HepG2 (cell line): ENCODE data around the gene ITGAX. TPM values are rescaled to one million over a fixed set of nuclear protein-coding genes. Genes with fewer than 3 reads are reported as not detected.

ENCODE experiments used
- ETV6 ChIP-seq: sonication (generic); formaldehyde crosslinking; conservative IDR thresholded peaks from 2 replicates; pipeline ENCODE4 v1.4.0; 2020; ENCODE audit warnings: missing genetic modification reagents
- HNF4G ChIP-seq, 2 experiments: sonication (generic) in 1 of 2; formaldehyde crosslinking in 1 of 2; IDR thresholded peaks; 2 replicates each; pipeline versions ENCODE4 v1.4.0 to v1.6.1; 2011 to 2020; ENCODE audit warnings: borderline replicate concordance in 2 of 2, low read depth in 2 of 2, mild to moderate bottlenecking in 2 of 2, low read length in 1 of 2, missing genetic modification reagents in 1 of 2, moderate library complexity in 1 of 2
- NKX3-1 ChIP-seq: sonication (generic); formaldehyde crosslinking; IDR thresholded peaks from 2 replicates; pipeline ENCODE4 v1.5.0; 2020; ENCODE audit warnings: missing genetic modification reagents
- PRMT3 ChIP-seq: sonication (generic); formaldehyde crosslinking; IDR thresholded peaks from 2 replicates; pipeline ENCODE4 v1.8.1; 2022; ENCODE audit warnings: low read depth, mild to moderate bottlenecking, moderate library complexity, missing genetic modification reagents, borderline replicate concordance
- RCOR2 ChIP-seq: IDR thresholded peaks from 2 replicates; pipeline ENCODE4 v1.6.1; 2016; ENCODE audit warnings: missing biosample characterization, missing genetic modification reagents
- TRIM24 ChIP-seq: sonication (generic); formaldehyde crosslinking; IDR thresholded peaks from 2 replicates; pipeline ENCODE4 v1.8.0; 2022; ENCODE audit warnings: mild to moderate bottlenecking, missing genetic modification reagents
- ZBTB20 ChIP-seq: sonication (generic); formaldehyde crosslinking; IDR thresholded peaks from 2 replicates; pipeline ENCODE4 v1.8.1; 2023; ENCODE audit warnings: missing genetic modification reagents, low read depth, mild to moderate bottlenecking, borderline replicate concordance
- ZBTB38 ChIP-seq: sonication (generic); formaldehyde crosslinking; IDR thresholded peaks from 2 replicates; pipeline ENCODE4 v1.5.1; 2020; ENCODE audit warnings: mild to moderate bottlenecking, missing genetic modification reagents
- ZFAT ChIP-seq: sonication (generic); formaldehyde crosslinking; conservative IDR thresholded peaks from 2 replicates; pipeline ENCODE4 v1.8.1; 2023; ENCODE audit warnings: missing genetic modification reagents, inconsistent platforms
- ZNF564 ChIP-seq: sonication (generic); formaldehyde crosslinking; IDR thresholded peaks from 2 replicates; pipeline ENCODE4 v1.8.1; 2023; ENCODE audit warnings: mild to moderate bottlenecking, missing genetic modification reagents
- polyA plus RNA-seq, 8 experiments: library from polyadenylated mRNA; depleted of rRNA in 3 of 8; stranded (reverse) in 7 of 8; unstranded in 1 of 8; fragments of >200 nt; fragmentation: Illumina TruSeq in 4 of 8; extraction: Trizol in 4 of 8; gene quantifications; 2 replicates each; pipeline versions ENCODE4 v1.2.1 to v1.2.3, GENCODE V29; 2011 to 2016; ENCODE audit warnings: low read depth in 4 of 8, missing spikeins in 1 of 8, mixed read lengths in 1 of 8; ENCODE audit not compliant: insufficient read depth in 1 of 8
- total RNA-seq, 5 experiments: library from RNA; depleted of rRNA; stranded (reverse); fragments of >200 nt; fragmentation: Illumina TruSeq; extraction: Trizol; gene quantifications; 2 replicates each; pipeline ENCODE4 v1.2.3, GENCODE V29; 2016; ENCODE audit warnings: low read depth in 1 of 5
- TF ChIP-seq, protein P1 (sequence below): sonication (generic); formaldehyde crosslinking; IDR thresholded peaks from 2 replicates; pipeline ENCODE4 v1.5.0; 2020; ENCODE audit warnings: mild to moderate bottlenecking, missing genetic modification reagents, borderline replicate concordance
- TF ChIP-seq, protein P2 (sequence below): sonication (generic); formaldehyde crosslinking; IDR thresholded peaks from 2 replicates; pipeline ENCODE4 v1.9.0; 2022; ENCODE audit warnings: missing genetic modification reagents, mild to moderate bottlenecking, borderline replicate concordance
- TF ChIP-seq, protein P3 (sequence below): sonication (generic); formaldehyde crosslinking; IDR thresholded peaks from 2 replicates; pipeline ENCODE4 v1.5.0; 2020; ENCODE audit warnings: mild to moderate bottlenecking, missing genetic modification reagents
- TF ChIP-seq, protein P4 (sequence below): IDR thresholded peaks from 2 replicates; pipeline ENCODE4 v1.6.1; 2016; ENCODE audit warnings: low read depth
- TF ChIP-seq, protein P5 (sequence below): sonication (generic); formaldehyde crosslinking; IDR thresholded peaks from 2 replicates; pipeline ENCODE4 v1.5.0; 2020; ENCODE audit warnings: mild to moderate bottlenecking, missing genetic modification reagents, borderline replicate concordance

ITGAX gene
- total and polyA plus RNA-seq, 2 of the 13 experiments (the other 11 are each of a cell fraction or from before 2014, with no cell fraction given) = 0.32 TPM; not detected in 1

DNA sequence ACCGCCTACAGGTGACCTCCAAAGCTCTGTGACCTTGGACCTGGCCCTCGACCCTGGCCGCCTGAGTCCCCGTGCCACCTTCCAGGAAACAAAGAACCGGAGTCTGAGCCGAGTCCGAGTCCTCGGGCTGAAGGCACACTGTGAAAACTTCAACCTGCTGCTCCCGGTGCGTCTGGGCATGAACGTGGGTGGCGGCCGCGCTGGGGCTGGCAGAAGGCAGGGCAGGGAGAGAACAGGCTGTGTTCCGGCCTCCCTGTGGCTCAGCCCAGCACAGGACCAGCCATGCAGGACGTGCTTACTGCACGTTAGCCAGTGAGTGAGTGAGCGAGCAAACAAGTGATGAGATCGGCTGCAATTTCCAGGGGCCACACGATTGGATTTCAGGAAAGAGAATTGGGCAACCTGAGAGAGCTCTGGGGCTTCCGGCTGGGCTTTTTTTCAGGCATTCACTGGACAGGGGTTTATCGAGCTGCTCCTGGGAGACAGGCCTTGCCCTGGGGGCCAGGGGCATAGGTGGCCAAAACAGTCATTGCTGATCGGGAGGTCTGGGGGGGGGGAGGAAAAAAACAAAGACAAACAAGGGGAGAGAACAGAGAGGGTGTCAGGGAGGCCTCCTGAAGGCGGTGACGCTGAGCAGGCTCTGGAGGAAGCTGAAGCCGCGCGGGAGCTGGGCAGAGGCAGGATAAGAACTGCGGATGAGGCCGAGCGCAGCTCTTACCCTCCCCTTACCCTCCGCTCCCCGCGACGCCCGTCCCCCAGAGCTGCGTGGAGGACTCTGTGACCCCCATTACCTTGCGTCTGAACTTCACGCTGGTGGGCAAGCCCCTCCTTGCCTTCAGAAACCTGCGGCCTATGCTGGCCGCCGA lies 16.9 kb downstream of the ITGAX start (continued):
- TF ChIP-seq, protein P1, sequence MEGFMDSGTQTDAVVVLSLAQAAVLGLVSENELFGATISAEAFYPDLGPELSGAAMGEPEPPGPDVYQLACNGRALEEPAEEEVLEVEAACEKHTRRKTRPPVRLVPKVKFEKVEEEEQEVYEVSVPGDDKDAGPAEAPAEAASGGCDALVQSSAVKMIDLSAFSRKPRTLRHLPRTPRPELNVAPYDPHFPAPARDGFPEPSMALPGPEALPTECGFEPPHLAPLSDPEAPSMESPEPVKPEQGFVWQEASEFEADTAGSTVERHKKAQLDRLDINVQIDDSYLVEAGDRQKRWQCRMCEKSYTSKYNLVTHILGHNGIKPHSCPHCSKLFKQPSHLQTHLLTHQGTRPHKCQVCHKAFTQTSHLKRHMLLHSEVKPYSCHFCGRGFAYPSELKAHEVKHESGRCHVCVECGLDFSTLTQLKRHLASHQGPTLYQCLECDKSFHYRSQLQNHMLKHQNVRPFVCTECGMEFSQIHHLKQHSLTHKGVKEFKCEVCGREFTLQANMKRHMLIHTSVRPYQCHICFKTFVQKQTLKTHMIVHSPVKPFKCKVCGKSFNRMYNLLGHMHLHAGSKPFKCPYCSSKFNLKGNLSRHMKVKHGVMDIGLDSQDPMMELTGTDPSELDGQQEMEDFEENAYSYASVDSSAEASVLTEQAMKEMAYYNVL (CRISPR knock-in tag) = 0 out of 2 replicates have a peak, but pooled peaks have one; percentile 36
- TF ChIP-seq PRMT3 (CRISPR knock-in tag) (no peak), ZBTB38 (CRISPR knock-in tag) (peak; percentile 72), RCOR2 (0 out of 2 replicates have a peak, but pooled peaks have one; percentile 3), ZFAT (no peak), ETV6 (no peak), HNF4G (IDR thresholded peaks at IDR 0.05; ENCODE audit: borderline replicate concordance, low read depth, low read length) (no peak), HNF4G (CRISPR knock-in tag; IDR thresholded peaks at IDR 0.05; ENCODE audit: borderline replicate concordance, low read depth) (no peak), ZNF564 (CRISPR knock-in tag) (0 out of 2 replicates have a peak, but pooled peaks have one; percentile 37), NKX3-1 (no peak), ZBTB20 (CRISPR knock-in tag) (peak; percentile 45; the same call in 1 of the 2 replicates), TRIM24 (CRISPR knock-in tag) (peak; percentile 75)
- TF ChIP-seq, protein P2, sequence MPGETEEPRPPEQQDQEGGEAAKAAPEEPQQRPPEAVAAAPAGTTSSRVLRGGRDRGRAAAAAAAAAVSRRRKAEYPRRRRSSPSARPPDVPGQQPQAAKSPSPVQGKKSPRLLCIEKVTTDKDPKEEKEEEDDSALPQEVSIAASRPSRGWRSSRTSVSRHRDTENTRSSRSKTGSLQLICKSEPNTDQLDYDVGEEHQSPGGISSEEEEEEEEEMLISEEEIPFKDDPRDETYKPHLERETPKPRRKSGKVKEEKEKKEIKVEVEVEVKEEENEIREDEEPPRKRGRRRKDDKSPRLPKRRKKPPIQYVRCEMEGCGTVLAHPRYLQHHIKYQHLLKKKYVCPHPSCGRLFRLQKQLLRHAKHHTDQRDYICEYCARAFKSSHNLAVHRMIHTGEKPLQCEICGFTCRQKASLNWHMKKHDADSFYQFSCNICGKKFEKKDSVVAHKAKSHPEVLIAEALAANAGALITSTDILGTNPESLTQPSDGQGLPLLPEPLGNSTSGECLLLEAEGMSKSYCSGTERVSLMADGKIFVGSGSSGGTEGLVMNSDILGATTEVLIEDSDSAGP = peak; percentile 48; the same call in 1 of the 2 replicates
- TF ChIP-seq, protein P3, sequence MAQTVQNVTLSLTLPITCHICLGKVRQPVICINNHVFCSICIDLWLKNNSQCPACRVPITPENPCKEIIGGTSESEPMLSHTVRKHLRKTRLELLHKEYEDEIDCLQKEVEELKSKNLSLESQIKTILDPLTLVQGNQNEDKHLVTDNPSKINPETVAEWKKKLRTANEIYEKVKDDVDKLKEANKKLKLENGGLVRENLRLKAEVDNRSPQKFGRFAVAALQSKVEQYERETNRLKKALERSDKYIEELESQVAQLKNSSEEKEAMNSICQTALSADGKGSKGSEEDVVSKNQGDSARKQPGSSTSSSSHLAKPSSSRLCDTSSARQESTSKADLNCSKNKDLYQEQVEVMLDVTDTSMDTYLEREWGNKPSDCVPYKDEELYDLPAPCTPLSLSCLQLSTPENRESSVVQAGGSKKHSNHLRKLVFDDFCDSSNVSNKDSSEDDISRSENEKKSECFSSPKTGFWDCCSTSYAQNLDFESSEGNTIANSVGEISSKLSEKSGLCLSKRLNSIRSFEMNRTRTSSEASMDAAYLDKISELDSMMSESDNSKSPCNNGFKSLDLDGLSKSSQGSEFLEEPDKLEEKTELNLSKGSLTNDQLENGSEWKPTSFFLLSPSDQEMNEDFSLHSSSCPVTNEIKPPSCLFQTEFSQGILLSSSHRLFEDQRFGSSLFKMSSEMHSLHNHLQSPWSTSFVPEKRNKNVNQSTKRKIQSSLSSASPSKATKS (CRISPR knock-in tag) = no peak
- TF ChIP-seq, protein P4, sequence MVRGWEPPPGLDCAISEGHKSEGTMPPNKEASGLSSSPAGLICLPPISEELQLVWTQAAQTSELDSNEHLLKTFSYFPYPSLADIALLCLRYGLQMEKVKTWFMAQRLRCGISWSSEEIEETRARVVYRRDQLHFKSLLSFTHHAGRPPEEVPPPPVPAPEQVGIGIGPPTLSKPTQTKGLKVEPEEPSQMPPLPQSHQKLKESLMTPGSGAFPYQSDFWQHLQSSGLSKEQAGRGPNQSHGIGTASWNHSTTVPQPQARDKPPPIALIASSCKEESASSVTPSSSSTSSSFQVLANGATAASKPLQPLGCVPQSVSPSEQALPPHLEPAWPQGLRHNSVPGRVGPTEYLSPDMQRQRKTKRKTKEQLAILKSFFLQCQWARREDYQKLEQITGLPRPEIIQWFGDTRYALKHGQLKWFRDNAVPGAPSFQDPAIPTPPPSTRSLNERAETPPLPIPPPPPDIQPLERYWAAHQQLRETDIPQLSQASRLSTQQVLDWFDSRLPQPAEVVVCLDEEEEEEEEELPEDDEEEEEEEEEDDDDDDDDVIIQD (CRISPR knock-in tag) = no peak
- TF ChIP-seq, protein P5, sequence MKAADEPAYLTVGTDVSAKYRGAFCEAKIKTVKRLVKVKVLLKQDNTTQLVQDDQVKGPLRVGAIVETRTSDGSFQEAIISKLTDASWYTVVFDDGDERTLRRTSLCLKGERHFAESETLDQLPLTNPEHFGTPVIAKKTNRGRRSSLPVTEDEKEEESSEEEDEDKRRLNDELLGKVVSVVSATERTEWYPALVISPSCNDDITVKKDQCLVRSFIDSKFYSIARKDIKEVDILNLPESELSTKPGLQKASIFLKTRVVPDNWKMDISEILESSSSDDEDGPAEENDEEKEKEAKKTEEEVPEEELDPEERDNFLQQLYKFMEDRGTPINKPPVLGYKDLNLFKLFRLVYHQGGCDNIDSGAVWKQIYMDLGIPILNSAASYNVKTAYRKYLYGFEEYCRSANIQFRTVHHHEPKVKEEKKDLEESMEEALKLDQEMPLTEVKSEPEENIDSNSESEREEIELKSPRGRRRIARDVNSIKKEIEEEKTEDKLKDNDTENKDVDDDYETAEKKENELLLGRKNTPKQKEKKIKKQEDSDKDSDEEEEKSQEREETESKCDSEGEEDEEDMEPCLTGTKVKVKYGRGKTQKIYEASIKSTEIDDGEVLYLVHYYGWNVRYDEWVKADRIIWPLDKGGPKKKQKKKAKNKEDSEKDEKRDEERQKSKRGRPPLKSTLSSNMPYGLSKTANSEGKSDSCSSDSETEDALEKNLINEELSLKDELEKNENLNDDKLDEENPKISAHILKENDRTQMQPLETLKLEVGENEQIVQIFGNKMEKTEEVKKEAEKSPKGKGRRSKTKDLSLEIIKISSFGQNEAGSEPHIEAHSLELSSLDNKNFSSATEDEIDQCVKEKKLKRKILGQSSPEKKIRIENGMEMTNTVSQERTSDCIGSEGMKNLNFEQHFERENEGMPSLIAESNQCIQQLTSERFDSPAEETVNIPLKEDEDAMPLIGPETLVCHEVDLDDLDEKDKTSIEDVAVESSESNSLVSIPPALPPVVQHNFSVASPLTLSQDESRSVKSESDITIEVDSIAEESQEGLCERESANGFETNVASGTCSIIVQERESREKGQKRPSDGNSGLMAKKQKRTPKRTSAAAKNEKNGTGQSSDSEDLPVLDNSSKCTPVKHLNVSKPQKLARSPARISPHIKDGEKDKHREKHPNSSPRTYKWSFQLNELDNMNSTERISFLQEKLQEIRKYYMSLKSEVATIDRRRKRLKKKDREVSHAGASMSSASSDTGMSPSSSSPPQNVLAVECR = peak; percentile 56; the same call in 1 of the 2 replicates
